HG02970 (cell line): ENCODE data around the gene DONSON.
"Not testable (repeated sequence)": the region's sequence is repeated elsewhere in the genome, so short reads cannot be mapped to it uniquely, and the experiment has no call there.

Experiments used
- ATAC-seq: cut with Tn5 transposase; IDR thresholded peaks from one replicate; pipeline ENCODE4 v1.9.1; 2021; ENCODE audit warnings: mild to moderate bottlenecking, moderate library complexity, moderate number of reproducible peaks; ENCODE audit not compliant: unreplicated experiment, low FRiP score

DONSON gene

GRCh38 chr21:33588485-33589335 is at the start of gene DONSON:
TSS of gene DONSON (minus strand) at chr21:33588684. CDS start at chr21:33588641, 43 bp downstream.
- ATAC-seq = peak; percentile 94

- no peak for ATAC-seq
Measured at GRCh38 chr21:33634254-33634653, 45.8 kb upstream of the DONSON start.

GRCh38 chr21:33626151-33626550 is 37.7 kb upstream of the DONSON start:
- ATAC-seq = not testable (repeated sequence)

- ATAC-seq = no peak
Measured at GRCh38 chr21:33622253-33622652, 33.8 kb upstream of the DONSON start.

- ATAC-seq = no peak
Measured at GRCh38 chr21:33619726-33620125, 31.2 kb upstream of the DONSON start.

GRCh38 chr21:33618407-33618806 is 29.9 kb upstream of the DONSON start:
- ATAC-seq = no peak

GRCh38 chr21:33617565-33617964 is 29.1 kb upstream of the DONSON start:
- ATAC-seq = not testable (repeated sequence)

GRCh38 chr21:33611006-33611744 is 22.7 kb upstream of the DONSON start:
- no peak for ATAC-seq

GRCh38 chr21:33608559-33608958 is 20.1 kb upstream of the DONSON start:
- no peak for ATAC-seq

- ATAC-seq = no peak
Measured at GRCh38 chr21:33598051-33598450, 9.6 kb upstream of the DONSON start.

GRCh38 chr21:33587792-33588484 is 546 bp downstream of the DONSON start:
- ATAC-seq = peak; percentile 4

- ATAC-seq = no peak
Measured at GRCh38 chr21:33586927-33587326, 1.6 kb downstream of the DONSON start.

- ATAC-seq = no peak
Measured at GRCh38 chr21:33584455-33584854, 4.0 kb downstream of the DONSON start.

GRCh38 chr21:33578959-33579542 is 9.4 kb downstream of the DONSON start:
- ATAC-seq = no peak

GRCh38 chr21:33578214-33578613 is 10.3 kb downstream of the DONSON start:
- ATAC-seq = no peak

GRCh38 chr21:33576741-33577141 is 11.7 kb downstream of the DONSON start:
- not testable (repeated sequence) for ATAC-seq

GRCh38 chr21:33572350-33572749 is 16.1 kb downstream of the DONSON start:
- no peak for ATAC-seq

GRCh38 chr21:33569991-33570390 is 18.5 kb downstream of the DONSON start:
- ATAC-seq = no peak

- no peak for ATAC-seq
Measured at GRCh38 chr21:33568448-33568847, 20.0 kb downstream of the DONSON start.

- no peak for ATAC-seq
Measured at GRCh38 chr21:33567914-33568313, 20.6 kb downstream of the DONSON start.

GRCh38 chr21:33566514-33566913 is 22.0 kb downstream of the DONSON start:
- ATAC-seq = no peak
